HG03097 (cell line): ENCODE measurements around the gene NPSR1.

Experiments used
- ATAC-seq: cut with Tn5 transposase; IDR thresholded peaks from one replicate; pipeline ENCODE4 v1.9.1; 2021; ENCODE audit not compliant: unreplicated experiment, low FRiP score

Gene NPSR1

DNA sequence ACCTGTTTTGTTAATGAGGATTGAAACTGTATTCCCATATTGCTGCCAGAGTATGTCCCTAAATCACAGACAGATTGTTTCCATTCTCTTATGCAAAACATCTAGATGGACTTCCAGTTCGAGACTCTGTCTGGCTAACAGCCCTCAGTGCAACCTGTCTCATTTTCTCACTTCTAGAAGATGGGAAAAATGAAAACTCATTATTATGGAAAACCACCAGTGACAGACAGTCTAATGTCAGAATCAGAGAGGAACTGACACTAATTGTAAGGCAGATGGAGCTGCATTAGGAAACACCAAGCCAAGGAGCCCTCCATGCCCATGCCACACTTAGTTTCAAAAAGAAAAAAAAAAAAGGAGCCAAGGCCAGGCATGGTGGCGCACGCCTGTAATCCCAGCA lies 61.6 kb downstream of the NPSR1 start:
- ATAC-seq = no peak

DNA sequence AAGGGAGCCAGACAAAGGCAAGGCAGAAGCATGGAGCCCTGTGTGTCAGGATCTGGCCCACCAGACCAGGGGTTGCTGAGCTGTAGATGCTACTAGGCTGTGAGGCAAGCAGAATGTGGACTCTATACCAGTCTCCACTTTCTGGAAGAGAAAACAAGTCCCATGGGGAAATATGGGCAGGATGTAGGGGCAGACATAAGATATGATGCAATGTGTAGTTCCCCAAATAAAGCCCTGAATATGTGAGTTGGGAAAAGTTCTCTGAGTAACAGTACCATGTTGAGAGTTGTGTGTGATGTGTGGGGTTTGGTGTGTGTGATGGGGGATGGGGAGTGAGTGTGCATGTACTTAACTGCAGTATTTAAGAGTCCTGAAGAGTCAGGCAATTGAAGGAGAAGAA lies 62.3 kb downstream of the NPSR1 start:
- ATAC-seq = no peak

- no peak for ATAC-seq
These were observed 65.3 kb downstream of the NPSR1 start for GRCh38 chr7:34723338-34723737.

DNA sequence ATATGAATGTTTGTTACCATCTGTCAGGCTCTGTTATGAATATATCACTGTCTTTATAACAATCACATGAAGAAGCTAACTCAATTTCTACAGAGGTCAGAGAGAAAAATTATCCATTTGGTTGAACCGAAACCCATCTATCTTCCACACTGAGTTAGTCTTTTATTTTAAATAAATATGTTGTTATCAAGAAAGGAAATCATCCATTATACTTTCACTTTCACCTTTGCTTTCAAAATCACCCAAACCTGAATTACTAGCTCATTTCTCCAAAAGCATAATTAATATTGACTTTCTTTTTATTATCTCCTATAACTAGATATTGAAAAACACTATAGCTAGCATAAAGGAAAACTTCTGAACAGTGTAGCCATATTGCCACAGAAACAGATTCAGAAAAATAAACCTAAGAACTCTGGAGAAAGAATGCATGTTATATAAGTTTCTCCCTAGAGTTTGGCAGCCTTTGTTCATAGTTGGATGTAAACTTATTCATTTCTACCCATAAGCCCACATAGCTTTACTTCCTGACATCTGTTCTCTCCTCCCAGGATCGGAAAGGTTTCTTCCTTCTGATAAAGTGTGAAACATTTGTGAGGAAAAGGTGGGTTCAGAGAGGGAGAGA lies 66.0 kb downstream of the NPSR1 start:
- no peak for ATAC-seq

- no peak for ATAC-seq
These were observed 68.2 kb downstream of the NPSR1 start for GRCh38 chr7:34726221-34726620.

DNA sequence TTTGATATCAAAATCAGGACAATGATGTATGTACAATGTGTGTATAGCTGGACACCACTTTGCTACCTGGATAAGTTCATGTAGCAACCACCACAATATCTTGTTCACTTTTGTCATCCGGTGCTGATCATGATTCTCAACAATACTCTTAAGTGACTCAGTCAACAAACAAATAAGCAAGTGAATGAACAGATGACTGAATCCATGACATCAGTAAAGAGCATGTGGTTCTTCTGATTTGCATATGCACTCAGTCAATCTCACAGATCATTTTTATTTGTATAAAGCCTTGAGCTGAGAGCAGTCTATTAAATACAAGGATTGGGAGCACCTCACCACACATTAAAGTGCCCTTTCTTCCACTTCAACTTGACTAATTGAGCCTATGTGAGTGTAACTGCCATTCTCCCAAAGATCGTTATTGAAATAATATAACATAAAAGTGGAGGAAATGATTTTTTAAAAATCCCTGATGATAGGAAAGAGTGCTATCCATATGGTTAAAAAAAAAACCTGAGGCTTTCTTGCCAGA lies 69.5 kb downstream of the NPSR1 start:
- no peak for ATAC-seq

DNA sequence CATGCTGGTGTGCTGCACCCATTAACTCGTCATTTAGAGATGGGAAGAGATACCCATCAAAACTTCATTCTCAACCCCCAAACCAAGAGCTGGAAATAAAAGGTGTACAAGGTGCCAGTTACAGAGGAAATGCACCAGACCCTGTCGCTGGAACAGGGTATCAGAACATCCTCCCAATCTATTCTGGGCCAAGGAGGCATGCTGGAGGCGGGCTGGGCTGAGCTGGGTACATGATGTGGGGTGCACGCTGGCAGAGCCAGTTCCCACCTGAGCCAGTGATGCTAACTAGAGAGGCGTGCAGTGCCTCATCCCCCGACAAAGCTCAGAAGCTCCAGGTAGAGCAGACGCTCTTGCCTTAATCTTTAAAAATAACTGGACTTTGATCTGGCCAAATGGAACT lies 70.1 kb downstream of the NPSR1 start:
- ATAC-seq = no peak

- no peak for ATAC-seq
These were observed 76.8 kb downstream of the NPSR1 start for GRCh38 chr7:34734771-34735170.

- no peak for ATAC-seq
These were observed 77.5 kb downstream of the NPSR1 start for GRCh38 chr7:34735526-34735925.

DNA sequence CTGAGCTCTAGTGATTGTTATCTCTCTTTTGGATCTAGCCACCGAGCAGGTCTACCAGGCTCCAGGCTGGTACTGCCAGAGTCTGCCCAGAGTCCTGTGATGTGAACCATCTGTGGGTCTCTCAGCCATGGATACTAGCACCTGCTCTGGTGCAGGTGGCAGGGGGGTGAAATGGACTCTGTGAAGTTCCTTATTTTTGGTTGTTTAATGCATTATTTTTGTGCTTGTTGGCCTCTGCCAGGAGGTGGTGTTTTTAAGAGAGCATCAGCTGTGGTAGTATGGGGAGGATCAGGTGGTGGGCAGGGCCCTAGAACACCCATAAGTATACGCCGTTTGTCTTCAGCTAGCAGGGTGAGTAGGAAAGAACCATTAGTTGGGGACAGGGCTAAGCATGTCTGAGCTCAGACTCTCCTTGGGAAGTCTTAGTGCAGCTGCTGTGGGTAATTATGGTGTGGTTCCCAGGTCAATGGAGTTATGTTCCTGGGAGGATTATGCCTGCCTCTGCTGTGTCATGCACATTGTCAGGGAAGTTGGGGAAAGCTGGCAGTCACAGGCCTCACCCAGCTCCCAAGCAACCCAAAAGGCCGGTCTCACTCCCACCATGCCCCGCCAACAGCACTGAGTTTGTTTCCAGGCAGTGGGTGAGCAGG lies 81.8 kb downstream of the NPSR1 start:
- ATAC-seq = no peak

DNA sequence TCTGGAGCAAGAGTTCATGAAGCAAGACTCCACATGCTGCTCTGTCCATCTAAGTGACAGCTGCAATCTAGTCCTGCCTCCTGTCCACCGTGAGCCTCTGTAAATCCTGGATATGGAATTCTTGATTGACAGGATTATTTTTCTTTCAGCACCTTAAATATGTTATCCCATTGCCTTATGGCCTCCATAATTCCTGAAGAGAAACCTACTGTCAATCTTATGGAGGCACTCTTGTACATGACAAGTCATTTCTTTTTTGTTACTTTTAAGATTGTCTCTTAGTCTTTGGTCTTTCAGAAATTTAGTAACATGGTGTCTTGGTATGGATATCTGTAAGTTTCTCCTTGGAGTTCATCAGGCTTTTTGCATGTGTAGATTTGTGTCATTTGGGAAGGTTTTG lies 82.8 kb downstream of the NPSR1 start:
- ATAC-seq = no peak

DNA sequence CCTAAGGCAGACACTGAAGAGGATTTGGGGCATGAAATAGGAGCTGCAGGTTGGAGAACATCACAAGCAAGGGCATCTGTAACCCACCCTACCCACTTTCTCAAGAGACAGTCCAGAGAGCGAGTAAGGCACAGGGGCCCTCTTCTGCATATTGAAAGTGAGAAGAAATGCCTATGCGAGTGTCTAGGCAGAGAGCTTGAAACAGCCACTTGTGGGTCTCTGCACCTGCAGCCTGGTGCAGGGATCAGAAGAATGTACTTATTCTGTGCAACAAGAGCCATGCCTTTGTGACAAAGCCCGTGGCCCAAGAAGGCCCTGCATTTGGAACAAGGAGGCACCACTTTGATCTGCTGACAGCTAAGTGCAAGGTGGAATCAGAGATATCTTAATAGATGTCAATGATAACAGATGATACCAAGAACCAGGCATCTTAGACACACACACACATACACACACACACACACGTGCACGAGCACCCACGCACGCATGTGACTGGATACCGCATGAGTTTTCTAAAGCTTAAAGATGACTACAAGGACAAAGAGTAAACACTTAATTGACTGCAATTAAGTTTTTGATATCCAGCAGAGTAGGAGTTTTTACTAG lies 89.3 kb downstream of the NPSR1 start:
- ATAC-seq = no peak

DNA sequence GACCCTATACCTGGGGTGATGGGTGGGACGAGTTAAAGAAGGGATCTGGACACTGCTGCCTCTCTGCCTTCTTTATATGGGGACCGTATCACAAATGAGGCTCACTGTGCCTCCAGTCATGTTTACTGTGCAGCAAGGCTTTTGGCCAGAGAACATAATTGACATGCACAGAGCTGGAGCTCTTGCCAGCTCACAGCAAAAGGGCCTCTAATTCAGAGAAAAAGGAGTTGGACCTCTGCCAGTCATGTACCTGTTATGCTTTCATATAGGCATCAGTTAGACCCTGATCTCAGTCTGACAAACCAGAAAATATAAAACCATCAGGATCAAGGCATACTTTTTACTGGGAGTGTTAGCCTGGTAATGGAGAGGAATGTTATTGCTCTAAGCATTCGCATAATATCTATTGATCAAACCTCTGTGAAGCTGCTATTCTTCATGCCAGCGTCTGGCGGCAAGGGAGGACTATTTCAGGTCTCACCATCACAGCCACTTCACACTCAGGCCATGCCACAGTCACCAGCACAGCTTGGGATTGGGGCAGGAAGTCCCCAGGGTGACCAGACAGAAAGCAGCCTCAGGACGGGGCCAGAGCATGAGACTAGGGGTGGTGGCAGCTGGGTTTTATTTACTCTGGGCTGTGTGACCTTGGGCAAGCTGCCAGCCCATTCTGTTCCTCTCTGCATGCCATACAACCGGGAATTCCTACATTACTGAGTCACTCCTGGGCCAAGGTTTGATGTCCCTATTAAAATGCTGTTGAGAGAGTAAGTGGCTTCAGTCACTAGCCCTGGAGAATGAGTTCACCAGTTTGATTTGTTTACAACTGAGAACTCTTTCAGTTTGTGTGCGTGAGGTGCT lies 90.1 kb downstream of the NPSR1 start:
- no peak for ATAC-seq

- ATAC-seq = no peak
These were observed 90.7 kb downstream of the NPSR1 start for GRCh38 chr7:34748728-34749089.

DNA sequence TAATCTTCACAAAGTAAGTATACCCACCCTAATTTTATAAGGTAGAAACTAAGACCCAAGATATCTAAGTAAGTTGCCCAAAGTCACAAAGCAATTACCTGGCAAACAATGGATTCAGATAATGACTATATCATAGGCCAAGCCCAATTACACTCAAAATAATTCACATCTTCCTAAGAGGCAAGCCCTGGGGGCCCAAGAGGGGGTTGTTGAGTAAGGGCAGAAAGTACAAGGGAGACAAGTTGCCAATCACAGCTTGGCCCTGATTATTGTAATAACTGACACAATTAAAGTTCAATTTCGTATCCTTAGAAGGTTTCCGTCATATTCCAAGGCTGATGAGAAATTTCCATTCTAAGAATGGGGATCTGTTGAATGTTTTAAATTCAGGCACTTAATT lies 91.4 kb downstream of the NPSR1 start:
- ATAC-seq = no peak

- ATAC-seq = no peak
These were observed 92.2 kb downstream of the NPSR1 start for GRCh38 chr7:34750209-34750608.

- ATAC-seq = no peak
These were observed 92.6 kb downstream of the NPSR1 start for GRCh38 chr7:34750636-34751035.

DNA sequence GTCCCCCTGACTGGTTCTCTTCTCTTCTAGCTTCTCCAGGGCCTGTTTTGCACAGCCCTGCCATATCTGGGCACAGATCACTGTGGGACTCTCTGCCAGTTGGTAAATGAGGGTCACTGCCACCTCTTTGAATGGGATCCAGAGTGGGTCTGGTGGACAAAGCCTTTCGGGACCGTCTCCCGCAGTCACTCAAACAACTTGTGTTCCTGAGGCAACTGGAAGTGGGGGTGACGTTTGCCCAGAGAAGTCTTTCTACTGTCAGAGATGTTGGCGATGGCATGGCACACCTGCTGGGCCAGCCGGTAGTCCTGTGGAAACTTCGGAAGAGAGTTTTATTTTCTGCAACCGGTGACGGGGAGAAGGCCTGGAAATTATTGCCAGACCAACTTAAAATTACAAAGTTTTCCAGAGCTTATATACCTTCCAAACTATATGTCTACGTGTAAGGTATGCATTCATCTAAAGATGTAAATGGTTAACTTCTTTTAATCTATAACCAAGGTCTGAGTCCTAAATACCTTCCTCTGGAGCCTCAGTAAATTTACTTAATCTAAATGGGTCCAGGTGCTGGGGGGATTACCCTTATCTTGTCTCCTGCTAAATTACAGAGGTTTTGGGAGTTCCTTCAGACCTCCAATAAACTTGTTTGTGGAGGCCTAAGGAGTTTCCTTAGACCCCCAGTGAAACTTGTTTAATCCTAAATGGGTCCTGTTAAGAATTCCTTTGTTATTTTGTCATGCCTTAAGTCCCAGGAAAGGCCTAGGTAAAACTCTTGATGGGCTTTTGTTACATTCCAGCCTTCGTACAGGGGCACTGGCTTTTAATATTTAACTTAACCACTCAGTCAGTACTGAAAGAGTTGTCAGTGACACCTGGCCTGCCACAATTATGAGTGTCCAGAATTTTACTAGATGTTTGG lies 94.0 kb downstream of the NPSR1 start:
- no peak for ATAC-seq

DNA sequence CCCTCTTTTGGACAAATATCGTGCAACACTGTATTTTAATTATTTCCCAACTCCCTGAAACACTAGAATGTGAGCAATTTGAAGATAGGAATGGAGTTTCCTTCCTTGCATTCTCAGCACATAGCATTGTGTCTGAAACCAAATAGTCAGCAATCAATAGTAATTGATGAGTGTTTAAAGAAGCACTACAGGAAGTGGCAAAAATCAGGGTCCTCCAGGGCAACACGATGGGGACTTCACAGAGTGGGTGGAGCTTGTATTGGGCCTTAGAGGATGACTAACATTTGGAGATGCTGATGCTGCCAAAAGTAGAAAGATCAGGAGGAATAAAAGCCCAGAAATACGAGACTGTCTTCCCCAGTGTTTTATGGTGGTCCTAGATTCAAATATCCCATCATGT lies 94.9 kb downstream of the NPSR1 start:
- no peak for ATAC-seq

DNA sequence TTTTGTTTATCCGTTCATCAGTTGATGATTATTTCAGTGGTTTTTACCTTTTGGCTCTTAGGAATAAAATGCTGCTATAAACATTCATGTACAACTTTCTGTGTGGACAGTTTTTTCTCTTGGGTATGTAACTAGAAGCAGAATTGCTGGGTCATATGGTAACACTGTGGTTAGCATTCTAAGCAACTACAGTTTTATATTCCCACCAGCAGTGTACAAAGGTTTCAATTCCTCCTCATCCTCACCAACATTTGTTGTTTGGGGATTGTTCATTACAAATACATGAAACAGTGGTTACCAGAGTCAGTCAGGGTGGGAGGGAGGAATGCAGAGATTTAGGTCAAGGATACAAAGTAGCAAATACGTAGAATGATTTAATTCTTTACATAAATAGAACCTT lies 97.0 kb downstream of the NPSR1 start:
- peak; percentile 45 for ATAC-seq
